Measurements from ENCODE around the gene TP53. TPM values are rescaled to one million over a fixed set of nuclear protein-coding genes. Genes with fewer than 3 reads are reported as not detected.

The TP53 gene
- 29.5 and 47.7 TPM in 2 replicates for total RNA-seq (2014; rRNA removed; shearing (Covaris generic))
- 76.0 and 81.6 TPM in 2 replicates for polyA plus RNA-seq (2015; cell fraction: cytosol; rRNA removed)
- 67.3 and 80.8 TPM in 2 replicates for polyA plus RNA-seq (2015; cell fraction: nucleus; rRNA removed)

DNA sequence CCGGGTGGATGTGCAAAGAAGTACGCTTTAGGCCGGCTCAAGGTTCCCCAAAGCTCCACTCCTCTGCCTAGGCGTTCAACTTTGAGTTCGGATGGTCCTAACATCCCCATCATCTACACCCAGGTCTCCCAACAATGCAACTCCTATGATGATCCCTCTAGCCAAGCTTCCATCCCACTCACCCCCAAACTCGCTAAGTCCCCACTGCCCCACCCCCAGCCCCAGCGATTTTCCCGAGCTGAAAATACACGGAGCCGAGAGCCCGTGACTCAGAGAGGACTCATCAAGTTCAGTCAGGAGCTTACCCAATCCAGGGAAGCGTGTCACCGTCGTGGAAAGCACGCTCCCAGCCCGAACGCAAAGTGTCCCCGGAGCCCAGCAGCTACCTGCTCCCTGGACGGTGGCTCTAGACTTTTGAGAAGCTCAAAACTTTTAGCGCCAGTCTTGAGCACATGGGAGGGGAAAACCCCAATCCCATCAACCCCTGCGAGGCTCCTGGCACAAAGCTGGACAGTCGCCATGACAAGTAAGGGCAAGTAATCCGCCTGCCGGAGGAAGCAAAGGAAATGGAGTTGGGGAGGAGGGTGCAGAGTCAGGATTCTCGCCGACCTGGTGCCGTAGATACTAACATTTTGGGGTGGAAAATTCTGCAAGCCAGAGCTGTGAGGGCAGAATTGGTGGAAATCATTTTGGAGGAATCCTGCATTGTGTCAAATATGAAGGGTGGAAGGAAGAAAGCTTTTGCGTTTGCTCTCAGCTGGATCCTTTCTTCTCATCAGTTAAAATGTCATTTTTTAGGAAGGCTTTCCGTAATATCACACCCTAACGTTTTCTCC is at the start of gene TP53:
TP53 (minus strand) TSS at position 419 of the 836 bp plus-strand sequence. CDS start 10,896 bp downstream, outside the sequence.
- DNase-seq (ENCODE audit: low read depth): peak; percentile 89

DNA sequence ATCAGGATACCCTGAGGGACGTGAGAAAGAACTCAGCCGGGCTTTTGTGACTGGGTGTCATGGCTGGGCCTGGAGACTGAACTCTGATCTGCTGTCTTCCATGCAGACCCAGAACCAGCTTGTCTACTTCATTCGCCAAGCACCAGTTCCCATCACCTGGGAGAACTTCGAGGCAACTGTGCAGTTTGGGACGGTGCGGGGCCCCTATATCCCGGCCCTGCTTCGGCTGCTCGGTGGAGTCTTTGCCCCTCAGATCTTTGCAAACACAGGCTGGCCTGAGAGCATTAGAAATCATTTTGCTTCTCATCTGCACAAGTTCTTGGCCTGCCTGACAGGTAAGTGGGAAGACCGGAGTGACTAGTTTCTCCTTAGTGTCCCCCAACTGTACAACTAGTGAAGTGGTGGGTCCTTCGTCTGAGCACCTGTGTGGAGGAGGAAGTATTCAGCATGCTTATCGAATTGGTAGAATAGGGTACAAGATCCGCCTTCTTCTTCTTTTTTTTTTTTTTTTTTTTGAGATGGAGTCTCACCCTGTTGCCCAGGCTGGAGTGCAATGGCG is 45.8 kb upstream of the TP53 start:
- DNase-seq (ENCODE audit: low read depth): no peak

DNA sequence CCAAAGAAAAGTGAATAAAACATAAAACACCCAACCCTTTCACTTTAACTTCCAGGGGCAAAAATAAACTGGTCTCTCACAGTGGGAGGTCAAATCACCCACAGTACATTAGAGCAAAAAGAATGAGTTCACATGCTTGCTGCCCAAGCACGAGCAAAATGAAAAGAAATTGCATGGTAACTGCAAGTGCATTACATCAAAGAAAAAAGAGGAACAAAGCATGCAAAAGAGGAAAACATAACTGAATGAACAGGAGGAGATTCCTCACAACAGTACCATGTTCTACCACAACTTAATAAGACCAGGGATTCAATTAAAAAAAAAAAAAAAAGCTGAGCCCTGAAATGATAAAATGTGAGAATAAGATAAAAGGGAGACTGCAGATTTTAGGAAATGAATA is 42.5 kb upstream of the TP53 start:
- no peak for DNase-seq (ENCODE audit: low read depth)

DNA sequence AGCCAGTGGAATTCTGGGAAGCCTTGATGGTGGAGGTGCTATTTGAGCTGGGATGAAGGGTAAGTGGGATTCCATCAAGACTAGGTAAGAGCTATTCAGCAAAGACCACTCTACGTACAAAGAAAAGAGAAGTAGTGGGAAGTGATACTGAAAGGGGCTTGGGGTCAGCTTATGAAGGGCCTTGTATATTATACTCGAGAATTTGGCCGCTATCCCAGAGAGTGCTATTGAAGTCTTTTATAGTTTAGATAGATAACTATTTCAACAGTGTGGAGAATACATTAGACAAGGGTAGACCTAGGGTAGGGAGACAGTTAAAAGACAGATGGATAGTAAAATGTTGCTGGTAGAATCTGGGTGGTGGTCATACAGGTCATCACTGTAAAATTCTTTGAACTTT is 40.6 kb upstream of the TP53 start:
- DNase-seq (ENCODE audit: low read depth): no peak

DNA sequence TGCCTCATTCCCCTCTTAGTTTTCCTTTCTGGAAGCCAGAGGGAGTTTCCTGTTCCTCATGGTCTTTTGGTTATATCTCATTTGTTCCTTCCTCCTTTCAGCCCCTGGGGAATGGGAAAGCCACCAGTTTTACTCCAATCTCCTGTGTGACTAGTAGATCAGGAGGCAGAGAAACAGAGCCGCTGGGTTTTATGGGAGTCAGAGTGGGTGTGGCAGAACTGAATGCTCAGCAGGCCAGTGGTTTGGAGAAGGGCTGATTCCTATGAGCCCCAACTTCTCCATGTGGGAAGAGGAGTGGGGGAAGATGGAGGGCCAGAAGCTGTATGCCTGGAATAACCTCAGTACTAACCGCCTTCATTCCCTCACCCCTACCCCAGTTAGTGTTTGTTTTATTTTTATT is 34.3 kb upstream of the TP53 start:
- no peak for DNase-seq (ENCODE audit: low read depth)

DNA sequence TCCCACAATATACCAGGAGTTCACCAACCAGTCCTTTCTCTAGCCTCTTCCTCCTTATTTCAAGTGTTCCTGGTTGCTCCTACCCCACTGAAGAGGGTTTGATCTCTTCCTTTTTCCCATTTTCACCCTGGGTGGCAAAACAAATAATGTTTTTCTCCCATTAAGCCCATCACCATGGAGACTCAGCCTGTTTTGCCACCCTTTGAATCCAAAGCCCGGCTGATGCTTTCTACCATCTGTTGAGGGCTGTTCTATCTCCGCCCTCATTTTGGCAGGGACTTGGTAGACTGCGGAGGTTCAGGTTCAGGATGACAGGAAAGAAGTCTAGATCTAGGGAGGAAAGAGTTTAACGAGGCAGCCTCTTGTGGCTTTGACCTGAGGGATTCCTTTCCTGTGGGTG is 32.8 kb upstream of the TP53 start:
- DNase-seq (ENCODE audit: low read depth): no peak

DNA sequence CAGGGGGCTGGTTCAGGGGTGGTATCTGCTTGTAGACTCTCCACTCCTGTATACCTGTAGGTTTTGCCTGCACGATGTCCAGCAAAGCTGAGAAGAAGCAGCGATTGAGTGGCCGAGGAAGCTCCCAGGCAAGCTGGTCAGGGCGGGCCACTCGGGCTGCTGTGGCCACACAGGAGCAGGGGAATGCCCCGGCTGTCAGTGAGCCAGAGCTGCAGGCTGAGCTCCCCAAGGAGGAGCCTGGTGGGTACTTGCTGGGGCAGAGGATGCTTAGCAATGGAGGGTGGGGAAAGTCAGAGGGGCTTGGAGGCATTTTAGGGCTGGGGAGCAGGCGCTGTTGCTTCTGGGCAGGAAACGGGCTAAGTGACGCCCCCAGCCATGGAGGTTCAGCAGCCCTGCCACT is 32.4 kb upstream of the TP53 start:
- DNase-seq (ENCODE audit: low read depth): no peak

DNA sequence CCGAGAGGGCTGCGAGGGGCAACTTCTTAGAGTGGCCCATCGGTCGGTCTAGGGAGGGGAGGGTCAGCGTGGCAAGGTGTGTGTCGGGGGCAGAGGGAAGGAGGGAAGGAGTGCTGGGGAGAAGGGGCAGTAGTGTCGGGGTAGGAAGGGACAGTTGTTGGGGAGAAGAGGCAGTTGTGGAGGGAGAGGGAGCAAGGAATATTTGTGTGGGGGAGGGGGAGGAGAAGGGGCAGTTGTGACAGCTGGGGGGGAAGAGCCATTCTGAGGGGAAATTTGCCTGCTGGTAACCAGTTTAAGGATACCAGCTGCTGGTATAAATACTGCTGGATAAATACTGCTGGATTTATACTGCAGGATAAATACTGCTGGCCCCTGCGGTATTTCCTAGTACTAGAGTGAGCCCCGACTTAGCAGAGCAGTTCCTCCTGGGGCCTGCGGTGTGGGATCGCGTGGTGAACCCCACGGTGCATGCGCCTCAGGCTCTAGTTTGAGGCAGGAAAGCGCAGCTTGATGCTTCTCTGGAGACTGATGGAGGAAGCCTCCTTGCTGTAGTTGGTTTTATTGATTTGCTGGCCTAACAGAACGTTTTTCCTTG is 30.6 kb upstream of the TP53 start:
- no peak for DNase-seq (ENCODE audit: low read depth)

DNA sequence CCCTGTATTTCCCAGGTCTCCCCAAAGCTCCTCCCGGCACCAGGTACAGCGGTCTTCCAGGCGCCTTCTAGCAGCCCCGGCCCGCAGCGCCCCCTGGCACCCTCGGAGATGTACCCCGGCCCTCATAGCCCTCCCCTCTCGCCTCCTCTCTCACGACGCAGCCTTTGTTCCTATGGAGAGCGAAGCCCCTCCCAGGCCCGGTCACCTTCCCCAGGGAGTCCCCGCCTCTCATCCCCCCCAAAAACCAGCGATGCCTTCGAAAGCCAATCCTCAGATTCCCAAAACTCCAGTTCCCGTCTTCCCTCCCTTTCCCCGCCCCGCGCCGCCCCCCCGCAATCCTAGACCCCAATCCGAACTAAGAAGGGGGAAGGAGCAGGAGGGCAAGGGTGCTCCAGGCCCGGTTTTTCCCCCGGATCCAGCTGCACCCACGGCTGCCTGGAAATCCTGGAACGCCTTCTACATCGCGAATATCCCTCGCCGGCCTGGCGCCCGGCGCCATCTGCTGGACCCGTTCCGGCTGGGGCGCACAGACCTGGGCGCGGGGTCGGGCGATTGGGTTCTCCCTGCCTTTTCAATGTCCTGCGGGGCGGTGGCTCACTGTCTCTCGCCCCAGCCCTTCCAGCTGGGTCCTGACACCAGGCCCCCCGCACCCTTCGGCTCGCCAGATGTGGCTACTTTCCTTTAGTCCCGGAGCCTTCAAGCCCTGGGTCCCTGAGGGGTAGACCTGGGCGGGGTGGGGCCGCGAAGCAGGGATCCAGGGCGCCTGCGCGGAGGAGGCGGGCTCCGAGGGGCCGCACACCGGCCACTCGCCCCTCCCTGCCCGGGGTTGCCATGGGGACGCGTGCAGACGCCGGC is 29.8 kb upstream of the TP53 start, which contains the start of gene DNAH2:
DNAH2 (plus strand) TSS at position 844 of the 855 bp plus-strand sequence. CDS start 1,991 bp downstream, outside the sequence.
- DNase-seq (ENCODE audit: low read depth): peak; percentile 88

DNA sequence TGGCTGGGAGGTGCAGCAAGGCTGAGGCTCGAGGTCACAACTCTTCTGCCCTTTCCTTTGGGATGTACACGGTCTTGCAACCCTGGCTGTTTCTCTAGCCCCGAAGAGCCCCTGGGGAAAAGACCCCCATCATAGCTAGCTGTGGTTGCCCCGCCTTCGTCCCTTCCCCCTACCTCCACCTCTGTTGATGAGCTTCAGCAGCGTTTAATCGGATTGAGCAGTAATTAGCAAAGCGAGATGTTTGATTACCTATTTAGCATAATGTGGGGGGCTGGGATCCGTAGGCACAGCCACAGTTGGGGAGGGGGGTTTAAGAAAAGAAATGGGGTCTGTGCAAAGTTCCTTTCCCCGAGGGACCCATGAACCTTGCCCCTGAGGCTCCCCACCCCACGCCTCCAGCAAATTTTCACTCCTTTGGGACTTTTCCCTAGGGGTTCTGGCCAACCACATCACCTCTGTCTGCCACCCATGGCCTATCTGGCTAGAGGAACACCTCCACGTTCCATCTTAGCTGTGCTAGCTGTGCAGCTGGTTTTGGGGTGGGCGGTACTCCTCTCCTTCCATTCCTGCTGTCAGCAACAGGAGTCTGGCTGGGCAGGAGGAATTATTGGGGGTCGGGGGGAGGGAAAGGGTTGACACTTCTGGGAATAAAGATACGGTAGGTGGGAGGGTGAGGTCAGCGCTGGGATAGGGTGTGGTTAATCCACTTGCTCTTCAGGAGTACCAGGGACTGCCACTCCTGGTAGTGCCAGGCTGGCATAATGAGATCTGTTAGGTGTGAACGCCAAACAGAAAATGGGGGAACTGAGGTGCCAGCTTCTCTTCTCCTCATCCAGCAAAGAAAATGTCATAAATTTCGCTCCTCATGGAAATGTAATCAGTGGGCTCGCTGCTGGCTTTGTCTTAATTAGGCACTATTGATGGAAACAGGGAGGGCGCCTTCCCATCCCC is 28.9 kb upstream of the TP53 start:
- no peak for DNase-seq (ENCODE audit: low read depth)

DNA sequence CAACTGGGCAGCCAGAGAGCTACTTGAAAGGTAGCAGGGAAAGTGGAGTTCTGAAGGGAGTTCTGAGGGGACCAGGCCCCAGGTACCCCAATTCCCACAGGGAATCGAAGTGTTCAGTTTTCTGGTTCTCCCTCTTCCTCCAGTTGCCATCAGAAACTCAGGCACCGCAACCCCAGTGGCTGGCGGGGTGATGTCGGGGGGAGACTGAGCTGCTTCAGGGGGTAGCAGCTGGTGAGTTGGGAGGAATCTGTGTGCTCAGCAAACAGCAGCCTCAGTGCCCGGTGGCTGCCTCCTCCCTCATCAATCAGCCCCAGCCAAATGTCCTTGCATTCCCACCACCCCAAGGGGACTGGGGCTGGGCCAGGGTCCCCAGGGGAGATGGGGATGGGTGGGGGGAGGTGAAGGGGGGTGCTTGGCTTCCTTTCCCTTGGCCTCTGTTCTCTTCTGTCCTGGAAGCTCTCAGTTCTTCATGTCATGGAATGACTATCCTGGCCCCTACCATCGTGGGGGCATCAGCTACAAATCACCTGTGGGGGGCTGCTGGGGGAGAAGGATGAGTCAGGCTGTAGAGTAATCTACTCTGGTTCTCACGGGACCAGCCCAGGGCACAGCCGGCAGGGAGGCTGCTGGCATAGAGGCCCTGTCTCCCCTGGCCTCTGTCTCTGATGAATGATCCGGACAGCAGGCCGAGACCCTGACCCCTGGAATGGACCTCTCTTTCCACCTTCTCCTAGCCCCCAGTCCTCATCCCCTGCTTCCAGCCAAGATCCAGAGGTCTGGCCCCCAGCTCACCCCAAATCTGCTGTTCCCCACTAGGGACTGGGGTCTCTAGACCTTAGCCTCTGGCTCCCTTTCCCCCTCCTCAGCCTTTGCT is 27.7 kb upstream of the TP53 start:
- DNase-seq (ENCODE audit: low read depth): no peak

DNA sequence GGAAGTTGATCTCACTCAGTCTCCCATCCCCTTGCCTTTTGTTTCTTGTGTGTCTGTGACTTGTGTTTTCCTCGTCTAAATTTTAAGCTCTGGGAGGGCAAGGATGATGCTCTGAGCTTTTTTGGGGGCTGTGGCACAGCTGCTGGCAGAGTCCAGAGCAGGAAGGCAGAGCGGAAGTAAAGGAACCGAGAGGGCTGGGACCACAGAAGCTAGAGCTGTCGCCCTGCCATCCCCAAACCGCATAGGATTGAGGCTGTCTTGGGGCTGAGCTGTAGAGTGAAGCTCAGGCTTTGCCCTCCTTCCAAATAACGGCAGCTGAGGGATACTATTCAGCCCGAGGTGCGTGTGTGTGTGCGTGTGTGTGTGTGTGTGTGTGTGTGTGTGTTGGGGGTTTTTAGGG is 26.5 kb upstream of the TP53 start:
- no peak for DNase-seq (ENCODE audit: low read depth)

DNA sequence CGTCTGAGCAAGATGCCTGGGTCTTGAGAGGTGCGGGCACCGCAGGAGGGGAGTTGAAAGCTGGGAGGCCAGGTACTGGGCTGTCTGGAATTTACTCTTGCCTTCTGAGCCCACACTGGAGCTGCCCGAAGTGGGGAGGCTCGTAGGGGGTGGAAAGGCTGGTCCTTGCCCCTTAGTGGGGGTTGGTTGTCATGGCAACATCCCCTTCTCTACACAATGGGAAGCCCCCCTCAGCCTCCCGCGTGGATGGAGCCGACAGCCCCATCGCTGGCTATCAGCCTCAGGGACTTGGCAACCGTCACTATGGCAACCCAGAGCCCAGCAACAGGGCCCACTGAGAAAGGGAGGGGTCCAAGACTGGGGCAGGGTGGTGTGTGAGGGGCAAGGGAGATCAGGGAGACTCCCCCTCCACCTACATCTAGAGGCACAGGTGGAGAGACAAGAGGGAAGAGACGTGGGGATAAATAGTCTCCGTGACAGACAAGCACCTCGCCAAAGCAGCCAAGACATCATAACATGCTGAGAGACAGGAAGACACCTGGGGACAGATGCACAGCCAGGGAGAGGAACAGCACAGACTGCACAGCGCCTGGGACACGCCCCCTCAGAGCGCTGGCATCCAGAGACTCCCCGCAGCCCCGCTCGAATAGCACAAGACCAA is 25.0 kb upstream of the TP53 start:
- no peak for DNase-seq (ENCODE audit: low read depth)

DNA sequence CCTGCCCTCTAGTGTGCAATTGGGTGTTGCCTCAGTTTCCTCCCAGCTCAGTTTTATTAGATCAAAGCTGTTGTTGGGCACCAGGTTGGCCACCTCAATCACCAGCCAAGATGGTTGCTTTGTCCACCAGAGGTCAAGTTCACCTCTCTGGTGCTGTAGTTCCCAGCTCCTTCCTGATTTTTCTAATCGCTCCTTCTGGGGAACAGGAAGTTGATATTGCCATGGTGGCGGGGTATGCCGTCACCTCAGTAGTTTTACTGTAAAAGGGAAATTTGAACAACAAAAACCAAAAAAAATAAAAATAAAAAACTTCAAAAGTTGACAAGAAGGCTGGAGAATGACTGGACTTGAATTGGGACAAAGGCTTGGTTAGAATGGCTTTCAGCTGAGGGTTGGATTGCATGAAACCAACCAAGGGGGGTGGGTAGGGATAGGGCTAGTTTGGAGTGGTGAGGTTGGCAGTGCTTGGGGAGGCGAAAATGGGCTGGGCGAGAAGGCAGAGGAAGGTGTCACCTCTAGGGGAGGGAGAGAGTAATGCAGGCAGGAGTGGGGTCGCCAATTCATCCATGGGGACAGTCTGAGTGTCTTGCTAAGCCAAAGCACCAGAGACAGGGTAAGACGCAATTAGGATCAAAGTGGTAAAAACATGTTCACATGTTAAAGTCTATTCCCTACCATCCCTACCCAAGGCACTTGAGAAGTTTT is 23.9 kb upstream of the TP53 start:
- DNase-seq (ENCODE audit: low read depth): no peak

DNA sequence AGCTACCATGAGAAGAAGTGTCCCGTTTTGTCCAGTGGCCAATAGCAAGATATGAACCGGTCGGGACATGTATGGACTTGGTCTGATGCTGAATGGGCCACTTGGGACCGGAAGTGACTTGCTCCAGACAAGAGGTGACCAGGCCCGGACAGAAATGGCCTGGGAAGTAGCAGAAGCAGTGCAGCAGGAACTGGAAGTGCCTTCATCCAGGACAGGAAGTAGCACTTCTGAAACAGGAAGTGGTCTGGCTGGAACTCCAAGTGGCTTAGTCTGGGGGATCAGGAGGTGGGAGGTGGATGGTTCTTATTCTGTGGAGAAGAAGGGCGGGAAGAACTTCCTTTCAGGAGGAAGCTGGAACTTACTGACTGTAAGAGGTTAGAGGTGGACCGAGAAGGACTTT is 23.0 kb upstream of the TP53 start:
- DNase-seq (ENCODE audit: low read depth): peak; percentile 18

DNA sequence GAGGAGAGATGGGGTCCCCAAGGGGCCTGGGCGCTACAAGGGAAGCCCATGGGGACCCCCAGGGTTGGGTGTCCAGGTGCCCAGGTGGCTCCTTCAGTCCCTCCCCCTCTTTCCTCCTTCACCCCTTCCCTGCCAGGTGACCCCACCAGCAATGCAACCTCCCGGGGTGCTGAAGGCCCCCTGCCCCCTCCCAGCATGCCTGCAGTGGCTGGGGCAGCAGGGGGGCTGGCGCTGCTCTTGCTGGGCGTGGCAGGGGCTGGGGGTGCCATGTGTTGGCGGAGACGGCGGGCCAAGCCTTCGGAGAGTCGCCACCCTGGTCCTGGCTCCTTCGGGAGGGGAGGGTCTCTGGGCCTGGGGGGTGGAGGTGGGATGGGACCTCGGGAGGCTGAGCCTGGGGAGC is 21.7 kb upstream of the TP53 start:
- no peak for DNase-seq (ENCODE audit: low read depth)

DNA sequence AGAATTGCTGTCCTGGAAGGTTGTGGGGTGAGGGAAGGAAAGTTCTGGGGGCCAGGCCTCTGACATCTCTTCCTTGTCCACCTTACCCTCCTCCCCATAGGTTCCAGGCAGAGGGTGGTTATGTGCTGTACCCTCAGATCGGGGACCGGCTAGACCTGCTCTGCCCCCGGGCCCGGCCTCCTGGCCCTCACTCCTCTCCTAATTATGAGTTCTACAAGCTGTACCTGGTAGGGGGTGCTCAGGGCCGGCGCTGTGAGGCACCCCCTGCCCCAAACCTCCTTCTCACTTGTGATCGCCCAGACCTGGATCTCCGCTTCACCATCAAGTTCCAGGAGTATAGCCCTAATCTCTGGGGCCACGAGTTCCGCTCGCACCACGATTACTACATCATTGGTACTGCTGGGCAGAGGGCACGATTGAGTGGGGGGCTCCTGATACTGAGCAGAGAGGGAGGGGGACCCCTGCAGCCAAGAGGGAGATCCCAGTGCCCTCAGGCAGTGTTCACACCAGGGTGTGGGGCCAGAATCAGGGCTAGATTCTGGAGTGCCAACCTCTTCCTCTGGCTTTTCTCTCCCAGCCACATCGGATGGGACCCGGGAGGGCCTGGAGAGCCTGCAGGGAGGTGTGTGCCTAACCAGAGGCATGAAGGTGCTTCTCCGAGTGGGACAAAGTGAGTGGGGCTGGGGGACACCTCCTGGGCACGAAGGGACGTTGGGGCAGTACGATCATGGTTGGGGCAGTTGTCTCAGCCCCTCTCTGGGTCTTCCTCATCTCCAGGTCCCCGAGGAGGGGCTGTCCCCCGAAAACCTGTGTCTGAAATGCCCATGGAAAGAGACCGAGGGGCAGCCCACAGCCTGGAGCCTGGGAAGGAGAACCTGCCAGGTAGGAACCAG is 20.8 kb upstream of the TP53 start:
- DNase-seq (ENCODE audit: low read depth): no peak
